ENCODE data around the gene MYH3.
"Not testable (repeated sequence)": the region's sequence is repeated elsewhere in the genome, so short reads cannot be mapped to it uniquely, and the experiment has no call there.

The MYH3 gene

DNA sequence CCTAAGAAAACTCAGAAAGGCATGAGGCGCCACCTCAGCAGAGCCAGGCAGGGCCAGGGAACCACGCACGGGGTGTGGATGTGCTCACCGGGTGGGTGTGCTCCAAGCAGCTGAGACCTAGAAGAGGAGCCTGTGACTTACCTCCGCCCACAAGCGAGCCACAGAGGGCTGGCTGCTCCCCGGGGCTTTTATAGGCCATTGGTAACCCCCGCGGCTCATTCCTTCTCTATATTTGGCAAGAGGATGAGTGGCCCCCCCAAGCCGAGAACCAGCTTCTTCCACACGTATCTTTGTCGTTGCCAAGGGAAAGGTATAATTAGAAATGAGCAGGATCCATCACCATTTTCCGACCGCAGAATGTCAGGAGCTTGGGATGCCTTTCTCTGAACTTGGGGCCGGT is at the start of gene MYH3:
TSS of gene MYH3 (minus strand) at position 162 of the 400 bp plus-strand sequence. CDS start 2,245 bp downstream, outside the sequence.
- no peak within 1 kb of the TSS for H3K4me3 ChIP-seq (replicated peaks; ENCODE audit: low read depth, low read length)
- TF ChIP-seq, protein P1, sequence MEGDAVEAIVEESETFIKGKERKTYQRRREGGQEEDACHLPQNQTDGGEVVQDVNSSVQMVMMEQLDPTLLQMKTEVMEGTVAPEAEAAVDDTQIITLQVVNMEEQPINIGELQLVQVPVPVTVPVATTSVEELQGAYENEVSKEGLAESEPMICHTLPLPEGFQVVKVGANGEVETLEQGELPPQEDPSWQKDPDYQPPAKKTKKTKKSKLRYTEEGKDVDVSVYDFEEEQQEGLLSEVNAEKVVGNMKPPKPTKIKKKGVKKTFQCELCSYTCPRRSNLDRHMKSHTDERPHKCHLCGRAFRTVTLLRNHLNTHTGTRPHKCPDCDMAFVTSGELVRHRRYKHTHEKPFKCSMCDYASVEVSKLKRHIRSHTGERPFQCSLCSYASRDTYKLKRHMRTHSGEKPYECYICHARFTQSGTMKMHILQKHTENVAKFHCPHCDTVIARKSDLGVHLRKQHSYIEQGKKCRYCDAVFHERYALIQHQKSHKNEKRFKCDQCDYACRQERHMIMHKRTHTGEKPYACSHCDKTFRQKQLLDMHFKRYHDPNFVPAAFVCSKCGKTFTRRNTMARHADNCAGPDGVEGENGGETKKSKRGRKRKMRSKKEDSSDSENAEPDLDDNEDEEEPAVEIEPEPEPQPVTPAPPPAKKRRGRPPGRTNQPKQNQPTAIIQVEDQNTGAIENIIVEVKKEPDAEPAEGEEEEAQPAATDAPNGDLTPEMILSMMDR (IDR thresholded peaks at IDR 0.05; ENCODE audit: low read depth, low read length, missing control alignments) = no peak
- no peak for DNase-seq (ENCODE audit: extremely low read depth, low read depth)

DNA sequence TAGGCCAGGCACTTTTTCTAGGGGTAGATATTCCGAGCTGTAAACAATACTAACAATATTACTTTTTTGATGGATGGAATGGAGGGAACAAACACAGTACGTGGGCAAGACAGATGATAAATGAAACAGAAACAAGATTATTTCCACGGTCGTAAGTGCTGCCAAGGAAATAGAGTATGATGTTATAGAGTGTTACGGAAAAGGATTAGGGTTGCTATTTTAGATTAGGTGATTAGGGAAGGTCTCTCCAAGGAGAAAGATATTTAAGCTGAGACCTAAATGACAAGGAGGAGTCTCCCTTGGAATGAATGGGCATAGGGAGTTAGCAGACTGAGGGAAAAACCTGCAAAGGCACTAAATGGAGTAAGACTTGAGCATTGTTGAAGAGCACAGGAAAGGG is 48.6 kb upstream of the MYH3 start:
- H3K4me3 ChIP-seq (replicated peaks; ENCODE audit: low read depth, low read length) = no peak overlapping the region
- no peak for DNase-seq (ENCODE audit: extremely low read depth, low read depth)
- TF ChIP-seq, protein P1 (IDR thresholded peaks at IDR 0.05; ENCODE audit: low read depth, low read length, missing control alignments) = no peak

DNA sequence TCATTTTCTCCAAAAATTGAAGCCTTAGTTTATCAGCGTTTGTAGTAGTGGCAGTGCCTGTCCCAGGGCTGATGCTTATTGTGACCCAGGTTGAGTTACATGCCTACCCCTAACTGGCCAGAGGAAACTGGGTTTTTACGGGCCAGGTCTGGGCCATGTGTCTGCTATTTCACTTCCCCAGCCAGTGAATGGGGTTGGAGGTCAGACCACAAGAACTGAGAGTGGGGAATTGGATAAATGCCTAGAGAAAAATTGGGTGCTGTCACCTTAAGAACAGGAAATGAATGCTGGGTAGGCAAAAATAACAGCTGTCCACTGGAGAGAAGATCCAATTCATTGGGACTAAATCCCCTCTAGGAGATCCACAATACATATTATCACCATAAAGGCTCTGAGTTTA is 45.5 kb upstream of the MYH3 start:
- no peak overlapping the region for H3K4me3 ChIP-seq (replicated peaks; ENCODE audit: low read depth, low read length)
- peak; percentile 66 for DNase-seq (ENCODE audit: extremely low read depth, low read depth)
- TF ChIP-seq, protein P1 (IDR thresholded peaks at IDR 0.05; ENCODE audit: low read depth, low read length, missing control alignments) = no peak

DNA sequence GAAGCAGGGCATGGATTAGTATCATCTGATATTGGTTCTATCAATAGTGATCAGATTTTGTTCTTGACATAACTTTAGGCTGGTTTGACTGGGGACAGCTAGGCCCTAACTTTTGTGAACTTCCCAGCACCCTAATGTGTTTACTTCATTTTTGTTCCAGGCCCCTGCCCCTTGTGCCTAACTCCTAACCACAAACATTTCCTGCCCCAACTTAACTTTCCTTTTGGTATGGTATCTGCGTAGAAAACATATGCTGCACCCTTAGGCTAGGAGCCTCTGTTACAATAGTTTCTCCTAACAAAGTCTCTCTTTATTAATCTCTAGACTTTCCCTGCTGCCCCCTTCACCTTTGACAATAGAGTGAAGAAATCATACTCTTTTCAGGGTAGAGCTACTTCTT is 42.7 kb upstream of the MYH3 start:
- H3K4me3 ChIP-seq (replicated peaks; ENCODE audit: low read depth, low read length) = no peak overlapping the region
- no peak for DNase-seq (ENCODE audit: extremely low read depth, low read depth)
- TF ChIP-seq, protein P1 (IDR thresholded peaks at IDR 0.05; ENCODE audit: low read depth, low read length, missing control alignments) = no peak

DNA sequence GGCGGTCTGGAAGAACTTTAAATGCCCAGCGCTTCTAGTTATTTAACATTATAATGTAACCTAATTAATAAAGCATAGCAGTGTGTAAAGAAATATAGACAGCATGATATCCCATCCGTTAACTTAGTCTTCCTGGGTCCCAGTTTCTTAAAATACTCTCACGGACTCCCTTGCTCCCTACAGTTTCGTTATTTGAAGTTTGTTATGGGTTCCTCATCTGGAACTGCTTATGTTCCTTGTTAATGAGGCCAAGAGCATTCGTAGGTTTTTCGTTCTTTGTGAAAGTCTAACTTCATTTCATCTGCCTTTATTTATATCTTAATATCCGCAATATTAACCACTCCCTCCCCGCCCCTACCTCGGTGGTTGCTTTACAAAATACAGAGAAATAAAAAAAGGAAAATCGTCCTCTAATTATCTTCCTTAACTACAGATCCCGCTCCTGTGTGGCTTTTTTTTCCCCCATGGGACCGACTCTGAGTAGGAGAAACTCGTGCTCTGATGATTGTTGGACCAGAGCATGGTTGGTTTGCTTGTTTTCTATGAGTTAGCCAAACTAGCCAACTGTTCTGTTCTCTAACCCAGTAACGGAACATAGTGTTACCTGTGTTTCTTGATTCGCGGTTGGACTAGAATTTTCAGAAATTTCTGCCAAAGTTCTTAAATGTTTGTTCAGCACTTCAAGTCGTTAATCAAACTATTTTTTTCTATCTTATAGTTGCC is 41.1 kb upstream of the MYH3 start:
- peak overlapping the region; percentile 80 for H3K4me3 ChIP-seq (replicated peaks; ENCODE audit: low read depth, low read length)
- TF ChIP-seq, protein P1 (IDR thresholded peaks at IDR 0.05; ENCODE audit: low read depth, low read length, missing control alignments) = no peak
- DNase-seq (ENCODE audit: extremely low read depth, low read depth) = no peak

DNA sequence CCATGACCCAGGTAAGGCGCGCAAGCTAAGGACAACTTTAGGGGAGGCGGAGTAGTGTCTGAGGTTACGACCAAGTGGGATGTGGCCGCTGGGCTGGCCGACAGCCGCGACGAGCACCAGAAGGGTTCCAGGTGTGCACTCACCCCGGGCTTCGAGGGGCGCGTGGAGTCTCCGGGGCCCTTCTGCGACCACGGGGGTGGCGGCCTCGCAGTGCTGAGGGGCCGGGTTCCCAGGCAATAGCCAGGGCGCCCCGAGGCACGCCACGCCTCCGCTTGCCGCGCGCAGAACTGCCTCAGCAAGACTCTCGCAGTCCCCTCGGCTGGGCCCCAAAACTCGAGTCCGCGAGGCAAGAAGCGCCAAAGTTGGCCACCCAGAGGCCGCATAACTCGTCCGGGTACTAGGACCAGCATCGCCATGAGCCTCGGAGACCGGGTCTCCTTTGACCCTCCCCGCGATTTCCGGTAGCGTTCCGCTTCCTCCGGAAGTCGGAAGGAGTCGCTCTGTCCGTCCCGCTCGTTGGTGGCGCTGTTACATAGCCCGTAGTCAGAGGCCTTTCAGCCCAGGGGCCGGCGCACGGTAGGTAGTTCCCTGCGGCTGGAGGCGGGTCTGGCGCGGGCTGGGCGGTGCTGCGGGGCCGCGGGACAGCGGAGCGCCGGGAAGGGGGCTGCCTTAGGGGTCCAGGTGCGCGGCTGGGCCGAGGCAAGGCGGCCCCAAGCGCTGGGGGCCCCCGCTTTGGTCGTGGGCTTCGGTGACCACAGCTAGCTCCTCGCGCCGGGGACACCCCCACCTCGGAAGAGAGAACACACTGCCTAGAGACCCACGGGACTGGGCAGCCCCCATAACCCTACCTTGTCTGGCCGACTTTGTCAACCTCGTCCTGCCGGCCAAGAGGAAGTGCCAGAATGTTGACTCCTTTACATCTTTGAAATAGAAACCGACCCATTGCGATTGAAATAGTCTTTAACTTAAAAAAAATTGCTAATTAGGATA is 40.3 kb upstream of the MYH3 start, which contains the start of the genes ADPRM and SCO1:
TSS of gene ADPRM (plus strand) at position 503 of the 990 bp plus-strand sequence. CDS start 7,333 bp downstream, outside the sequence.
TSS of gene SCO1 (minus strand) at position 442 of the 990 bp plus-strand sequence. CDS start at position 416, 26 bp downstream.
- H3K4me3 ChIP-seq (replicated peaks; ENCODE audit: low read depth, low read length) = peak within 1 kb of the TSS; percentile 80
- TF ChIP-seq, protein P1 (IDR thresholded peaks at IDR 0.05; ENCODE audit: low read depth, low read length, missing control alignments) = peak; percentile 41
- DNase-seq (ENCODE audit: extremely low read depth, low read depth) = peak; percentile 77

DNA sequence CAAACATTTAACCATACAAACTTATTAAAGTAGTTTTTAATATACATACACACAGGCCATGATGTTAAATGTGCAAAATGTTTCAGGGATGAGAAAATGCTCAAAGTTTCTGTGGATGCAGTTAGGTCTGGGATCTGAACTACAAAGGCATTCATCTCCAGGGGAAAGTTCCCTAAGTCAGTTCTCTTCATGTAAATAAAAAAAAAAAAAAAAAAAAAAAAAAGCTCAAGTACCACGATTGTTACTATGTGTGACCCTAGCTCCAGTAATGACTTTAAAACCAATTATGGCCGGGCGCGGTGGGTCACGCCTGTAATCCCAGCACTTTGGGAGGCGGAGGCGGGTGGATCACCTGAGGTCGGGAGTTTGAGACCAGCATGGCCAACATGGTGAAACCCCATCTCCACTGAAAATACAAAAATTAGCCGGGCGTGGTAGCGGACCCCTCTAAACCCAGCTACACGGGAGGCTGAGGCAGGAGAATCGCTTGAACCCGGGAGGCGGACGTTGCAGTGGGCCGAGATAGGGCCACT is 38.8 kb upstream of the MYH3 start:
- DNase-seq (ENCODE audit: extremely low read depth, low read depth) = not testable (repeated sequence)

More for the DNA sequence above, 38.8 kb upstream of the MYH3 start:
- peak overlapping the region; percentile 80 for H3K4me3 ChIP-seq (replicated peaks; ENCODE audit: low read depth, low read length)
